ACHN (cell line): ENCODE results near the gene SPDL1.

Experiments used
- DNase-seq: peaks from one replicate; pipeline ENCODE4 v3.0.0-alpha.2; 2015
- in situ Hi-C: cut with HindIII; loops from 2 replicates; pipeline ENCODE4 v1.10.0; 2017; ENCODE audit warnings: low sequenced_read_pairs, low pct_ligation_motif_present, low pct_unique_long_range_greater_than_20kb

The SPDL1 gene

GRCh38 chr5:169583424-169584220 lies at the start of gene SPDL1:
Gene SPDL1, plus strand, starts transcription at chr5:169583773. Its CDS starts 4,644 bp downstream, at chr5:169588417.
- in situ Hi-C loops, result no loop called here
- peak; percentile 94 for DNase-seq

- in situ Hi-C loops, result no loop called here
- no peak for DNase-seq
These were observed 49.2 kb upstream of the SPDL1 start for GRCh38 chr5:169534311-169534880.

GRCh38 chr5:169534939-169535338 lies 48.6 kb upstream of the SPDL1 start:
- no peak for DNase-seq
- in situ Hi-C loops, result no loop called here

- in situ Hi-C loops, result no loop called here
- no peak for DNase-seq
These were observed 44.6 kb upstream of the SPDL1 start for GRCh38 chr5:169538944-169539343.

GRCh38 chr5:169542811-169543210 lies 40.8 kb upstream of the SPDL1 start:
- in situ Hi-C loops, result no loop called here
- no peak for DNase-seq

- DNase-seq, result no peak
- in situ Hi-C loops, result no loop called here
These were observed 39.2 kb upstream of the SPDL1 start for GRCh38 chr5:169544264-169544950.

- in situ Hi-C loops, result no loop called here
- DNase-seq, result no peak
These were observed 37.8 kb upstream of the SPDL1 start for GRCh38 chr5:169545762-169546161.

GRCh38 chr5:169546346-169546745 lies 37.2 kb upstream of the SPDL1 start:
- in situ Hi-C loops, result no loop called here
- no peak for DNase-seq

- no peak for DNase-seq
- in situ Hi-C loops, result no loop called here
These were observed 36.1 kb upstream of the SPDL1 start for GRCh38 chr5:169547508-169547907.

GRCh38 chr5:169548315-169548714 lies 35.3 kb upstream of the SPDL1 start:
- peak; percentile 52 for DNase-seq
- in situ Hi-C loops, result no loop called here

- in situ Hi-C loops, result no loop called here
- no peak for DNase-seq
These were observed 34.0 kb upstream of the SPDL1 start for GRCh38 chr5:169549453-169550100.

- in situ Hi-C loops, result no loop called here
- DNase-seq, result no peak
These were observed 33.3 kb upstream of the SPDL1 start for GRCh38 chr5:169550227-169550626.

GRCh38 chr5:169551146-169551545 lies 32.4 kb upstream of the SPDL1 start:
- DNase-seq, result no peak
- in situ Hi-C loops, result no loop called here

- in situ Hi-C loops, result no loop called here
These were observed 31.9 kb upstream of the SPDL1 start for GRCh38 chr5:169551696-169552095.

GRCh38 chr5:169554251-169554650 lies 29.3 kb upstream of the SPDL1 start:
- DNase-seq, result no peak
- in situ Hi-C loops, result no loop called here

More at GRCh38 chr5:169551696-169552095, 31.9 kb upstream of the SPDL1 start:
- no peak for DNase-seq

- DNase-seq, result no peak
- in situ Hi-C loops, result no loop called here
These were observed 25.7 kb upstream of the SPDL1 start for GRCh38 chr5:169557838-169558237.

- in situ Hi-C loops, result no loop called here
These were observed 21.7 kb upstream of the SPDL1 start for GRCh38 chr5:169561893-169562292.

GRCh38 chr5:169563369-169563768 lies 20.2 kb upstream of the SPDL1 start:
- in situ Hi-C loops, result no loop called here
- no peak for DNase-seq

More at GRCh38 chr5:169561893-169562292, 21.7 kb upstream of the SPDL1 start:
- DNase-seq, result no peak

GRCh38 chr5:169566202-169566601 lies 17.4 kb upstream of the SPDL1 start:
- in situ Hi-C loops, result no loop called here

More at GRCh38 chr5:169566202-169566601, 17.4 kb upstream of the SPDL1 start:
- no peak for DNase-seq
